HL-60 (cell line): ENCODE measurements around the gene ANKRD55.

ENCODE experiments used
- GABPA ChIP-seq: IDR thresholded peaks from 2 replicates; pipeline ENCODE4 v1.6.1; 2012; ENCODE audit warnings: low read depth
- POLR2AphosphoS5 ChIP-seq: IDR thresholded peaks from 2 replicates; pipeline ENCODE4 v1.6.1; 2012; ENCODE audit warnings: low read depth
- SPI1 ChIP-seq: IDR thresholded peaks from 2 replicates; pipeline ENCODE4 v1.6.1; 2012; ENCODE audit warnings: low read depth, mild to moderate bottlenecking, borderline replicate concordance
- TF ChIP-seq, protein P1 (sequence below): IDR thresholded peaks from one replicate; pipeline ENCODE4 v1.5.1; 2011; ENCODE audit warnings: low read length, control low read depth, inconsistent platforms; ENCODE audit not compliant: insufficient read depth
- TF ChIP-seq, protein P2 (sequence below): IDR thresholded peaks from 2 replicates; pipeline ENCODE4 v1.6.1; 2012; ENCODE audit warnings: low read depth; ENCODE audit not compliant: insufficient replicate concordance

DNA sequence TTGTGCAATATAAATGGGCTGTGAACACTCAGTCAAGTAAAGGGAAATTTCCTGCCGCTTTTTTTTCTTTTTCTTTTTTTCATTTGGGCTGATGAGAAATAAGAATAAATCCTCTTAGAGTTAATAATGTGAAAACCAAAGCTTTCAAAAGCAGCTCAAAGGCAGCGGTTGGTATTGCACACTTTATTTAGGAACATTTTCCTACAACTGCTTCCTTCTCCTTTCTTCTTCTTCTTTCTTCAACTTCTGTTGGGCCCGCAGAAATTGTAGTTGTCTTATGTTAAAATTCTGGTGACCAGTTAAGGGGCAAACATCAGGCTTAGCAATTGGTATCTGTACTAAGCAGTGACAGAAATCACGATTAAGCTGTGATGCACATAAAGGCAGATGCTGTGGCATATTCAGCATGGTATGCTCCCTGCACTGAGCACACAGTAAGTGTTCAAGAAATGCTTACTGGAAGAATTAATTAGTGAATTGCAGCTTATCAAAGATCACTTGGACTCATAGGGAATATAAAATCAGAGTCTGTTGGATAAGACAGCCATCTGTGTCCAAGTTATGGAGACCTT, 85.4 kb downstream of the ANKRD55 start:
- TF ChIP-seq, protein P1, sequence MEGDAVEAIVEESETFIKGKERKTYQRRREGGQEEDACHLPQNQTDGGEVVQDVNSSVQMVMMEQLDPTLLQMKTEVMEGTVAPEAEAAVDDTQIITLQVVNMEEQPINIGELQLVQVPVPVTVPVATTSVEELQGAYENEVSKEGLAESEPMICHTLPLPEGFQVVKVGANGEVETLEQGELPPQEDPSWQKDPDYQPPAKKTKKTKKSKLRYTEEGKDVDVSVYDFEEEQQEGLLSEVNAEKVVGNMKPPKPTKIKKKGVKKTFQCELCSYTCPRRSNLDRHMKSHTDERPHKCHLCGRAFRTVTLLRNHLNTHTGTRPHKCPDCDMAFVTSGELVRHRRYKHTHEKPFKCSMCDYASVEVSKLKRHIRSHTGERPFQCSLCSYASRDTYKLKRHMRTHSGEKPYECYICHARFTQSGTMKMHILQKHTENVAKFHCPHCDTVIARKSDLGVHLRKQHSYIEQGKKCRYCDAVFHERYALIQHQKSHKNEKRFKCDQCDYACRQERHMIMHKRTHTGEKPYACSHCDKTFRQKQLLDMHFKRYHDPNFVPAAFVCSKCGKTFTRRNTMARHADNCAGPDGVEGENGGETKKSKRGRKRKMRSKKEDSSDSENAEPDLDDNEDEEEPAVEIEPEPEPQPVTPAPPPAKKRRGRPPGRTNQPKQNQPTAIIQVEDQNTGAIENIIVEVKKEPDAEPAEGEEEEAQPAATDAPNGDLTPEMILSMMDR = no peak
- TF ChIP-seq GABPA = no peak
- TF ChIP-seq, protein P2, sequence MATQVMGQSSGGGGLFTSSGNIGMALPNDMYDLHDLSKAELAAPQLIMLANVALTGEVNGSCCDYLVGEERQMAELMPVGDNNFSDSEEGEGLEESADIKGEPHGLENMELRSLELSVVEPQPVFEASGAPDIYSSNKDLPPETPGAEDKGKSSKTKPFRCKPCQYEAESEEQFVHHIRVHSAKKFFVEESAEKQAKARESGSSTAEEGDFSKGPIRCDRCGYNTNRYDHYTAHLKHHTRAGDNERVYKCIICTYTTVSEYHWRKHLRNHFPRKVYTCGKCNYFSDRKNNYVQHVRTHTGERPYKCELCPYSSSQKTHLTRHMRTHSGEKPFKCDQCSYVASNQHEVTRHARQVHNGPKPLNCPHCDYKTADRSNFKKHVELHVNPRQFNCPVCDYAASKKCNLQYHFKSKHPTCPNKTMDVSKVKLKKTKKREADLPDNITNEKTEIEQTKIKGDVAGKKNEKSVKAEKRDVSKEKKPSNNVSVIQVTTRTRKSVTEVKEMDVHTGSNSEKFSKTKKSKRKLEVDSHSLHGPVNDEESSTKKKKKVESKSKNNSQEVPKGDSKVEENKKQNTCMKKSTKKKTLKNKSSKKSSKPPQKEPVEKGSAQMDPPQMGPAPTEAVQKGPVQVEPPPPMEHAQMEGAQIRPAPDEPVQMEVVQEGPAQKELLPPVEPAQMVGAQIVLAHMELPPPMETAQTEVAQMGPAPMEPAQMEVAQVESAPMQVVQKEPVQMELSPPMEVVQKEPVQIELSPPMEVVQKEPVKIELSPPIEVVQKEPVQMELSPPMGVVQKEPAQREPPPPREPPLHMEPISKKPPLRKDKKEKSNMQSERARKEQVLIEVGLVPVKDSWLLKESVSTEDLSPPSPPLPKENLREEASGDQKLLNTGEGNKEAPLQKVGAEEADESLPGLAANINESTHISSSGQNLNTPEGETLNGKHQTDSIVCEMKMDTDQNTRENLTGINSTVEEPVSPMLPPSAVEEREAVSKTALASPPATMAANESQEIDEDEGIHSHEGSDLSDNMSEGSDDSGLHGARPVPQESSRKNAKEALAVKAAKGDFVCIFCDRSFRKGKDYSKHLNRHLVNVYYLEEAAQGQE = no peak
- TF ChIP-seq POLR2AphosphoS5 = no peak
- no peak for TF ChIP-seq SPI1
